HG03558 (cell line): ENCODE measurements around the gene MEIS1.

Source experiments
- ATAC-seq: cut with Tn5 transposase; IDR thresholded peaks from one replicate; pipeline ENCODE4 v1.9.1; 2021; ENCODE audit warnings: moderate number of reproducible peaks; ENCODE audit not compliant: unreplicated experiment; ENCODE audit errors: extremely low read depth

The MEIS1 gene

DNA sequence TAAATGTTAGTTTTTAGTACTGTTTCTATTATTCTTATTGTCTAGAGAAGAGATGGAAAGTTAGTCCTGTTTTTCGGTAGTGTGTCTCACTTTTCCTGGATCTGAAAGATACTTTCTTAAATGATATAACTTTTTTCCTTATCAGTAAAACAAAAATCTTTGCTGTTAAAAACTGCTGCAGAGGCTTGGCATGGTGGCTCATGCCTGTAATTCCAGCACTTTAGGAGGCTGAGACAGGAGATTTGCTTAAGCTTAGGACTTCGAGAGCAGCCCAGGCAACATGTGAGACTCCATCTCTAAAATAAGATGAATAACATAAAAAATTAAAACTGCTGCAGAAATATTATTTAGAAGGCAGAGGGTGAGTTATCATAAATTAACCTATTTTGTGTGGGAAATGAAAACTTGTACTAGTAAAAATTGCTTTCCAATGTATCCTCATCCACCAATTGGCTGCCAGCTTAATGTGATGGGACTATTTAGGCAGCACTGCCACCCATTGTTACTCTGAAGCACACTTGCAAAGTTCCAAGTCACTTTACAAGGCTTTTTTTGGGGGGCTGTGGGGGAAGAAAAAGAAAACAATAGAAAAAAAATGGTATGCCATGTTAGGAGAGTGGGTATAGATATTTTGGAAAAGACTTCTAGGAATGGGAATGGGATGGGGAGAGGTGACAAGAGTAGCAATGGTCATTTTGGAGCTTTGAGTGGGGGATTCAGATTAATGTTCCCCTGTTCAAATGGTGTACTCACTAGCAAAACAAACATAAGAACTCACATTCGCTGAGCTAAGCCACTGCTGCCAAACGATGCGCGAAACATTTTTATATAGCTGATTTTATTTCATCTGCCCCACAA, 62.7 kb downstream of the MEIS1 start:
- no peak for ATAC-seq

DNA sequence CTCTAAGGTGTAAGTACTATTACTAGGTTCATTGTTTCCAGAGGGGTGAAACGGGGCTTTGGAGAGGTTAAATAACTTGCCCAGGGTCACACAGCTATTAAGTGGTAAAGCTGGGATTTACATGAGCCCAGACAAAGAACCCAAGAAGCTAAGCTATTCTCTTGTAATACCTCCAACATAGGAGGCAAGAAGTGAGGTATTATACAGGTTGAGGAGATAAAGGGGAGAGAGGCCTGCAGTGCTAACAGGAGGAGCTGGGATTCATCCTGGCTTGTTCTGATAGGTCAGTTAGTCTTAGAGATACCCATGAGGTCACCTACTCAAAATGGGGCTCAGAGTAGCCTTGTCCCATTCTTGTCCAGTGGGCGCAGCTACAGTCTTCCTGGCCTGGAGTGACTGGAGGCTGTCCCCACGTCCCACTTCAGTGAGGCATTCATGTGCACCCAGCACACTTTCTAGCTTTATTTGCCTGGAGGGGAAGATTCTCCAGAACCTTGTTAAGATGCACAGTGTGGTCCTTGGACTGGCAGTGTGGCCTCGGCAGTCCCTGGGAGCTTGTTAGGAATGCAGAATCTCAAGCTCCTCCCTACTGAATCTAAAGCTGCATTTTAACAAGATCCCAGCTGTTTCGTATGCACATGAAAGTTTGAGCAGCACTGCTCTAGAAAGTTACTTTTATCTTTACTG, 63.5 kb downstream of the MEIS1 start:
- no peak for ATAC-seq

DNA sequence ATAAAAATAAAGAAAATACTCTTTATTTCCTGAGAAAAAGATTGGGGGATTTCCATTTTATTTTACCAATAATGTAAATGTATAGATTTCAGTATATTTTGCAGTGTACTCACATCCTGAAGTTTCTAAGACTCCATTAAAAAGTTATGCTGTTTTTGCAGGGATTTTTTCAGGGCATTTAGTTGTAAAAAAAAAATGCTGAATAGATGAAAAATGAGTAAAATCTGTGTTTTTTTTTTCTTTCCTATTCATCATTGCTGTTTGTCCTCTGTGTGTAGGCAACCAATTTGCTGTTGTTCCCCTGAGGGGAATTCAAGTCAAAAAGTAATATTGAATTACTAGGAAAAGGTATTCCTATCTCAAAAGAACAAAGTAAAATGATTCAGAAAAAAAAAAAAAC, 66.3 kb downstream of the MEIS1 start:
- no peak for ATAC-seq

DNA sequence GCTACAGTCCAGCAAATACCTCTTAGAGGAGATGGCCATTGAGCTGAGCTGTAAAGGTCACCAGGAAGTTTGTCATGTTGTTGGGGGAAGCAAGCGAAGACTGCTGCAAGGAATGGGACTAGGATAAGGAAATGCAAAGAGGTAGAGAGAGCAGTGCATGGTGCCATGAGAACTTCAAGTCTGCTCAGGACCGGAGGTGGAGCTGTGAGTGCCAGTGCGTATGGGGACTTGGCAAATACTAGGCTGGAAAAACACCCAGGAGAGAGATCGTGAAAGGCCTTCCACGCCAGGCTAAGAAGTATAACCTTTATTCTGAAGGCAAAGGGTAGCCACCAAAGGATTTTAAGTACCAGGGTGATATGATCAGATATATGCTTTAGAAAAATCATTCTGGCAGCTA, 71.3 kb downstream of the MEIS1 start:
- no peak for ATAC-seq

DNA sequence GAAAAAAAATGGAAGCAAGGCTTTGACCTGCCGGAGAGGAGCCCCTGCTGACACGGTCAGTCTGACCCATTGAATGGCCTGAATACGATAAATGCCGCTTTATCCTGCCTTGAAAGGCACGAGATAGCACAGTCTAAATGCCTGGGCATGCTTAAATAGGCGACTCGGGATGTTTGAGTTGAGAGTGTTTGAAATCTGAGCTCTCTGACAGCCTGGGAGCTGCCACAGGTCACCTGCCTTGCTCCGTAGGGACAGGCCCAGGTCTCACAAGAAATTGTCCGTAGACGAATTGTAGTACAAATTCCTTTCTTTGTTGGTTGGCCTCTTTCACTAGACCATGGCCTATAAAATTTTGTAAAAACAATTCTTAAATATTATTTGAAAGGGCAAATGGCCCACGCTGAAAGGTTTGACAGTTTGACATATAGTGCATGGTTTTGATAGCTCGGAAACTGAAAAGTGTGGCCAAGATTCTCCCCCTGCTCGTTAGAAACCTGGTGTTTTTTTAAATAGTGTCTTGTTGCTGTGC, 72.8 kb downstream of the MEIS1 start:
- ATAC-seq: no peak

DNA sequence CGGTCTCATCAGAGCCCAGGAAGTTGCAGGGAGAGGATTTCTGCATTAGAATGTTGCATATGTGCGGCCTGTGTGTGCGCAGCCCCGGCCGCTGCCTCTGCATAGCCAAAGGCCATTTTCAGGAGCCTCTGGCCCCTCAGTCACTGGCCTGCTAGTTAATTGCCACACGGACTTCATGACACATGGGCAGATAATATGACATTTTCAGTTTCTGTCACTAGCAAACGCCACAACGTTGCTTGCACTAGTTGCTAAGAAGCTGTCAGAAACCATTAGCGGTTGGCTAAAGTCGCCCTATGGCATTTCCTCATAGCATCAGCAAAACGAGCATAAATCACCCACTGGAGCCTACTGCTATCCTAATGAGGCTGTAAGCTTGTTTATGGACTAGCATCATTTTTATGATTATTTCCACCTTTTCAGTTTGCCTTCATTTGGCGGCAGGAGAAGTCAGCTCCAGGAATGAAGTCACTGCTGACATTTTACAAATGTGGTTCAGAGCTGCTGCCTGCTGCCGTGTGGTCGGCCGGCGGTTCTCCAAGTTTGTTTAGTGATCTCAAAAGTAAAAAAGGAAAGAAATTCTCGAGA, 73.7 kb downstream of the MEIS1 start:
- no peak for ATAC-seq

DNA sequence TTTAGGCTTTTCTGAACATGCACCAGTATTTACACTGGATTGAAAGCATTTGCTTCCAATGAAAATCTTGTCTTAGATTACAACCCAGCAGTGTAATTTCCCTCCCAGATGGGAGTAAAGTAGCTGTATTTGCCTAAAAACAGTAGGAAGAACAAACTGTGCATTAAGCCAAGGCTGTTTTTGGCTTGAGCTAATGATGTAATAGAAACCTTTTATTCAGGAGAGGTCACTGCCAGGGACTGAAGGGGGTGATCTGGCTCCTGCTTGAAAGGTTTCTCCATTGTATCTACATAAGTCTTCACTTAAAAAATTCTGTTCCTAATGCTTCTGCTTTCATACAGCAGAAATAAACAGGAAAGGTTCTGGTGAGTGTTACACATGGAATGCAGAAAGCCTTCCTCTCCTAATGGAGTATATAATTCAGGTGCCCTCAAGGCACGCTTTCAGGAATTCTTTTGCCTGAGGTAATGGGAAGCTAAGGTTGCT, 74.4 kb downstream of the MEIS1 start:
- no peak for ATAC-seq

DNA sequence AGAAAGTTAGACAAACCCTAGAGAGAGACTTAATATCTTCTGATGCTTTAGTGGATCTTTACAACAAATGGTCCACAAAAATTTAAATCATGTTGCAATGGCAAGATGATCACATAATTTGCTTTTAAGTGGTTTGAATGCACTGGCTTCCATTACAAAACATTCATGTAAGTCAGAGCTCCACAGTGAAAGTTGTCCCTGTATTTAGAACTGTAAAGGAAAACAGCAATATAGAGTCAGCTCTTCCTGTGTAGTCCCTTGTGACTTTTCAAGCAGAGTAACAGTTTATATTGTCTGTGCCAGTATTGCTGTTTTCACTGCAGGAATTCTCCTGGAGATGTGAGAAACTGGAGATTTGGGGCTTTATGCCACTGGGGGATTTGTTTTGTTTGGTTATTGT, 77.7 kb downstream of the MEIS1 start:
- no peak for ATAC-seq

DNA sequence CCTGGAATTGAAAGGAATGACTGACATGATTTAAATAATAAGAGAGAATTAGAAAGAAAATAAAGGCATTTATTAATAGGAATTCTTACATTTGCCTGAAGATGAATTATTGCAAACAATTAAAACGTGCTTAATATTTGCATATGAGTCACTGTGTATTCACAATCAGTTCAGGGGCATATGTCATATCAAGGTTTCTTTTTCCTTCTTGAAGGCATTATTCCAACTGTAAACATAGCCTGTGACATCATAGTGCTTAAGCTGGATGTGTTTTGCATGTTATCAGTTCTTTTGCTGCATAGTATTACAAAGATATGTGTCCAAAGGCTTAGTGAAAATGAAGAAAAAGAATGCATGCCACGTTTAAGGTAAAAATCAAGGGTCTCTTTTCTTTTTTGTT, 80.8 kb downstream of the MEIS1 start:
- ATAC-seq: no peak

DNA sequence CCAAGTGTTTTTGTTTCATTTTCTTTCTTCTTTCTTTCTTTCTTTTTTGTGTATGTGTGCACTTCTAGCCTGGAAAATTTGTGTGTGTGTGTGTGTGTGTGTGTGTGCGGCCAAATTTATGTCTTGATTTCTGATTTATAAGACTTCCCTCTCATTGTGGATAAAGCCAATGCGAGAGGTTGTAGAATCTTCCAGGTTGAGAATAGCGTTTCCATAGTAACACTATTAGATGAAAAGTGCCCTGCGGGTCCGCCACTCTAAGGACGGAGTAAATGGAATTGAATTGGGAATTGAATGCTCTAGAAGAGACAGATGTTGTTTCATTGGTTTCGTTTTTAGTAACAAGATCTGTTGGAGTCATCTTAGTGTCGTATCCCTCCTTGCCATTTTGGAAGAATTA, 81.6 kb downstream of the MEIS1 start:
- no peak for ATAC-seq

DNA sequence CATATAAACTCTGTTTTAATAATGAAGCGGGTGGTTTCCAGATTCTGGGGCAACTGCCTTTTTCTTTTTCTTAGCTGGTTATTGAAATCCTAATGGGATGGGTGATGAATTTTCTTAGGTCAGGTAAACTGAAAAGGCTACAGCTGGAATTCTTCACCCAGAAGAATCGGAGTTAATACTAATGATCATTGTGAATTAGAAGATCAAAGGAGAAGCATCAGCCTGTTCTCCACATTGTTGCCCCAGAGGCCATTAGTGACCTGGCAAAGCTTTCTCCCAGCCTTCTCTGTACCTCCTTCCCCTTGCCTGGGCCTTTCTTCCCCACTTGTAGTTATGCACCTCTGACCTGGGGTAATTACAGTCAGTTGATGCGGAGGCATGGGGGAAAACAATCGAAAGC, 82.8 kb downstream of the MEIS1 start:
- ATAC-seq: no peak

DNA sequence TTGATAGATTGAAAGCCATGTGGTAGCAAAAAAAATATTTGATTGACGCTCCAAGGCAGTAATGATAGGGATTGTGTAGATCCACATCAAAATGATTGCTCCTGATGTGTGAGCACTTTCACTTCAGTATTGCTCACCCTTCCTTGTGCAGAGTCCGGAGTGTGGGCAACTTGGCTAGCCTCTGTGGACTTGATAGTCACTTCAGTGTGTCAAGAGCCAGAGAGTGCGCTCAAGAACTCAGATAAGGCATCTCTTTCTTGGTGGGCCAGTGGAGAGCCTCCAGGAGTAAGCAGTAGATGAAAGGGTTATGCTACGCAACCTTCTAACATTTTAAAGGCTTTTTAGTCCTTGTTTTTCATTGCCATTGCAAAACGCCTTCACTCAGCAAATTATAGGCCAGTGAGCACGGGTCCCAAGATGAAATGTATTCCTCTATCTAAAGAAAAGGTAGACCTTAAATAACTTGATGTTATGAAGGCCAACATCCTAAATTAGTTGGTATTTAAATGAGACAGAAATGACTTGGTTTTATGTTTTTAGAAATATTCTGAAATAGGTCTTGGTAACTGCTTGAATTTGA, 84.4 kb downstream of the MEIS1 start:
- no peak for ATAC-seq

DNA sequence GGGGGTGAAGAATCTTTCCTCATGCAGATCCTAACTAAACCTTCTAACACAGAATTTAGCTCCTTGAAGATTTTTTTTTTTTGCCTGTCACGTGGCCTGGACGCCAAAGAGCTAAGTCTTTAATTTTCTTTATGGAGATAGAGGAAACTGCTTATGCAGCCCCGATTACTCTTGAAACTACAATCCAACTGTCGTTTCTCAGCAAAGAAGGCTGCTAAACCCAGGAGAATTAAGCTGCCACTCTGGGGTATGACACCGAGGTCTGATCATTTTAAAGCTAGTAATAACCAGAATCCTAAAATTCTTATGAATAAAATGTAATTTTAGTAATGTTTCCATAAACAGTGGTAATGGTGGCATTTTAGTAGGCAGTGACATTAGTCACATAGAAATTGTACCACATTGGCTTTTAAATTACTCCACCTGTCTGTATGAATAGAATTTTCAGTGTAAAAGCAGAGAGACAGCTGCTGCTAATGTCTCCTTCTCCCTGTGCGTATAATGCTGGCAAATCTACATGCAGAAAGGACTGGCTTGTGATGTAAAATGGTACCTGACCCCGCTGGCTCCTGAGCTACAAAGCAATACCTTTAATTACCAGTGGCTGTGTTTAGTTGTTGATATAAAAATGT, 86.5 kb downstream of the MEIS1 start:
- no peak for ATAC-seq

DNA sequence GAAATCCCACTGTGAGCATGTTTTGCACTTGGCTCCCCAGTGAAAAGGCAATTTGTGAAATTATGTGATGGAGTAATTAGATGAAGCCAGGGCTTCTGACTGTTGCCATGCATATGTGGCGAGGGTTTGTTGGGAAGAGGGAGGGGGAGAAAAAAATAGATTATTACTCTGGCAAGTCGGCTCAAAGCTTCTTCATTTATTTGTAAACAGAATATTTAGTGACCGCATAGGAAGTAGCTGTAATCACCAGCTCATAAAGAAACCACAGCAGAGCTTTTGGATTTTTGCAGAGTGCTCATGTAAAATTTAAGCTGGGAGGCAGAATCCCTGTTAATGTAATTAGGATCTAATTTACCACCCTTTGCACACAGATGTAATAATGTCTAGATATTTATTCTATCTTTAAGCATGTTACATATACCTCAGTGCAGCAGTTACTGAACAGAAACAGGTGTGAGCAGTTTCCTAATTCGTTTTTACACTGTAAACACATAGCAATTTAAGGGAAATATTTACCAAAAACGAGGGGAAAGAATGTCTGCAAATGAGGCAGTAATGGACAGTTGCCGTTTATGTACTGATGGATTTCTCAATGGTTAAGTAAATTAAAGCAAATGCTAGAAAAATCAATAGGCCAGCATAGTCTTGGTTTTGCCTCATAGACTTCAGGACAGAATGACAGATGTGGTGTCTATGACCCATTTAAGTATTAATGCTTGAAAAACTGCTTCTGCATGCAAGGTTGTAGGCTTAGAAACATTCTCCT, 87.9 kb downstream of the MEIS1 start:
- ATAC-seq: no peak

DNA sequence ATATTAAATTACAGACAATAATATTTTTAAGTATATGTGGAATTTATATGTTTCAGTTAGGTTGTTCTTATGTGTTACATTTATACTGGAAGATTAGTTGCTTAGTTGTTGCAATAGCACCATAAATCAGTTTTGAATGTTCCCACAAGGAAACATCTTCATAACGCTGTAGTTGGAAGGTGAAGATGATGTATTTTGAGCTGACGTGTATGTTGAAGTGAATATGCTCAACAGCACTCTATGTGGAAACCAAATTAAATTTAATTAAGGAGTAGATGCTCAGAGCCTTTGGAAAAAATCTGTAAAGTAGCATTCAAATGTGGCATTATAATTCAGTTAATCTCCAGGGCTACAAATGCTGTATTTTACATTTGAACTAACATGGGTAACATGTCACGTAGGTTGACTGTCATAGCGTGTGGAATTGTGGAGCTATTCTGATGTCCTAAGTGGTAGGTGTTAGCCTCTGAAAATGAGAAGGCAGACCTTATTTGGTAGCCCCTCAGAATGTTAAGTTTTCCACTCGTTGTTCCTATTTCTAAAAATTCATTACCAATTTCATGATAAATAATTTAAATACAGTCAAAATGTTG, 88.5 kb downstream of the MEIS1 start:
- ATAC-seq: no peak

DNA sequence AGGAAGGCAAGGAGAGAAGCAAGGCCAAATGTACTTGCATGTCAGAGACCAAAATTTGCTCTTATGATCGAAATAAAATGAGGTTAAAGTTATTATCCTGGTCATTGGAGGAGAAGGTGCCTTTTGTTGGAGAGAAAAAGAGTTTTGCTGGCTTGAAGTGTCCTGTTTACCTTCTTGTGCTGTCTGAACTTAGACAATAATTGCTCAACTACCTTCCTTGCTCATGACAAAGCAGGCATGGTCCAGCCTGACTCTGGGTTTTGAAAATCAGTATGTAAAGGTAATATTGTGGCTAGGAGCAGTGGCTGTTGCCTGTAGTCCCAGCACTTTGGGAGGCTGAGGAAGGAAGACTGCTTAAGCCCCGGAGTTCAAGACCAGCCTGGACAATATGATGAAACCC, 89.1 kb downstream of the MEIS1 start:
- no peak for ATAC-seq

DNA sequence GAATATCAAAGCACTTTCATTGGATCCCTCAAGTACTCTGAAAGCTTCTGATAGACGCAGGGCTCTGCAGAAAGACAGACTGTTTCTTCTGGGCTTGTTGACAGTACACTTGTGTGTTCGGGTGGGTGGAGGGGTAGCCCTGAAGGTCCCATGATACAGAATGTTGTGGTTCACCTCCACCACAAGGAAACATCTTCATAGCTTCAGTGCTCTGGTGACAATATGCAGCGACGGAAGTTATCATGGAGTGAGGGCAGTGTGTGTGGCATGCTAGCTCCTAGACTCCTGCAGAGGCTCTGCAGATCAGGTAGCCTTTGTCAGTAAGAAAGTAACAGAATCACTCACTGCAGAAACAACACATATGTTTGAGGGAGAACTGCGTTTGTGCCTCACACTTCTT, 90.7 kb downstream of the MEIS1 start:
- no peak for ATAC-seq

DNA sequence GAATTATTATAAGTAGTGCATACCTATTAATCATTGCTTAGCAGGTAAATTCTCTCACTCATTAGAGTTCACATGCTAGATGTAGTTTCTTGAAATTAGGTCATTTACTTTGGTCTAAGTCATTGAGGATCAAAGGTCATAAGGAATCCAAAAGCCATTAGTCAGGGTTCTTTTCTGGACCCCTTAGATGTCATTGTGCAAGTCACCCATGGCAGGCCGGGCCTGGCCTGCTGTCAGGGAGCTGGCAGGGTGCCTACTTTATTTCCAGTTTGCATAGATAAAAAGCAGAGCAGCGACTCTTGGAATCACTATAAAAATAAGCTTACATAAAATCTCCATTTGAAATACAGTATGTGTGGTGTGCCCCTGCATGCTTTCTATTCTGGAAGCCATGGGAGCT, 91.3 kb downstream of the MEIS1 start:
- no peak for ATAC-seq
